IPS-18a (cell line): ENCODE measurements around the gene PRSS22.

Source experiments
- H3K27ac ChIP-seq: one replicate; pipeline ENCODE4 v1.5.1; 2013; ENCODE audit warnings: low read length
- H3K27me3 ChIP-seq: one replicate; pipeline ENCODE4 v1.6.1; 2013; ENCODE audit warnings: mild to moderate bottlenecking, low read length; ENCODE audit not compliant: control insufficient read depth, insufficient read depth
- H3K36me3 ChIP-seq: one replicate; pipeline ENCODE4 v1.6.1; 2013; ENCODE audit warnings: low read depth, low read length; ENCODE audit not compliant: control insufficient read depth
- H3K4me1 ChIP-seq: one replicate; pipeline ENCODE4 v1.6.1; 2013; ENCODE audit warnings: low read depth, low read length; ENCODE audit not compliant: control insufficient read depth
- H3K4me3 ChIP-seq: one replicate; pipeline ENCODE4 v1.5.1; 2013; ENCODE audit warnings: low read length
- H3K9ac ChIP-seq: one replicate; pipeline ENCODE4 v1.6.1; 2013; ENCODE audit warnings: mild to moderate bottlenecking, low read length, moderate library complexity
- H3K9me3 ChIP-seq: one replicate; pipeline ENCODE4 v1.6.1; 2013; ENCODE audit warnings: low read depth, low read length; ENCODE audit not compliant: control insufficient read depth

PRSS22 gene

DNA sequence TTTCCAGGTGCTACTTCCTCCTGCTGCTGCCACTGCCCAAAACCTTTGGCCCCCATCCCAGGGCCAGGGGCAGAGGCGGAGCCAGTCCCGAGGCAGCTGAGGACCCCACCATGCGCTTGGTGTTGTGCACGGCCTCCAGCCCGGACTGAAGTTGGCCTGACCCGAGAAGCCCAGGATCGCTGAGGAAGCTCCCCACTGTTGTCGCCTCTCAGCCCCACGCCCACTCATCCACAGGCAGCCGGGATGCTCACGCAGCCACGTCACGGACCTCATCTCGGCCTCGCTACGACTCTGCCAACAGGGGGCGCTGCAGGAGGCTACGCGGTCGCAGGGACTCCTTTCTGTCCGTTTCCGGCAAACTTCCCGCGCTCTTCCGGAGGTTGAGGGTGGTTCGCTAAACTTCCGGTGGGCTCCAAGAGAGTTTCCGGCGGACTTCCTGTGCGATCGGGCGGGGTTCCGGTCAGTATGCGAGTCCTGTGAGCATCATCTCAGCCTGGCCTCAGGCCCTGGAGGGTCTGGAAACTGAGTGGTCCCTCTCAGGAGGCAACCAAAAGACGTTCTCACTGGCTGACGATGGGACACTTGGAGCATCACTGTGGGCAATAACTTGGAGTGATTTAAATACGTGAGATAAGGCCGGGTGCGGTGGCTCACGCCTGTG is 15.5 kb downstream of the PRSS22 start:
- Histone ChIP-seq H3K4me1 (no peaks in the 10 kb centered on the region), H3K9me3 (no peaks in the 10 kb centered on the region), H3K9ac (no peak overlapping the region), H3K36me3 (no peaks in the 10 kb centered on the region), H3K4me3 (no peak overlapping the region), H3K27ac (no peak overlapping the region), H3K27me3 (peaks cover 14% of the 10 kb centered on the region)

DNA sequence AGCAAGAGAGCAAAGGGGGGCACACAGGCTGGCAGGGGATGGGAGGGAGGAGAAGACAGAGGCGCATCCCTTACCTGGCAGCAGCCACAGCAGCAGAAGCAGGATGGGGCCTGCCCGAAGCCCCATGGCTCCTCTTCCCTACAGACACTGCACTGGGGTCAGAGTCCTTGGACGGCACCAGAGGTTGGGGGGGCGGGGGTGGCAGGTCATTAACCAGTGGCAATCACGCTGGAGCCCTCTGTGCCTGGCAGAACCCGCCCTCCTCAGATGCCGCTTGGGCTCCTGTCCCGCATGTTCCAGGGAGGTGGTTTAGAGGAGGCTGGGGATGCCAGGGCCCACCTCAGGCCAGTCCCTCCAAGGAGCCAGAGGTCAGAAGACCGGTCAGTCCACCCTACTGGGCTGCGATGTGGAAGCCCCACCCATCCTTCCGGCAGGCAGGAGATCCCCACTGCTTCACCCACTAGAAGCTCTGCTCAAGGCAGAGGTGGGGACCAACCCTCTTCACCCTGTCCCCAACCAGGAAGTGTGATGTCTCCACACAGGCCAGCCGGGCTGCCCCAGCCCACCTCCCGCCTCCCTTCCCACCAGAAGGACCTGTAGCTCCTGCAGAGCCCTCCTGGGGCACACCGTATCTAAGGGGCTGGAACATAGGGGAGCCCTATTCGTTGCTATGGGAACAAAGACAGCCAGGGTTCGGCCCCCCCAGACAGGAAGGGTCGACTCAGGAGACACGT is 16.2 kb downstream of the PRSS22 start:
- Histone ChIP-seq H3K27ac (no peak overlapping the region), H3K36me3 (no peaks in the 10 kb centered on the region), H3K4me1 (no peaks in the 10 kb centered on the region), H3K9me3 (no peaks in the 10 kb centered on the region), H3K9ac (no peak overlapping the region), H3K27me3 (peaks cover 13% of the 10 kb centered on the region), H3K4me3 (no peak overlapping the region)

DNA sequence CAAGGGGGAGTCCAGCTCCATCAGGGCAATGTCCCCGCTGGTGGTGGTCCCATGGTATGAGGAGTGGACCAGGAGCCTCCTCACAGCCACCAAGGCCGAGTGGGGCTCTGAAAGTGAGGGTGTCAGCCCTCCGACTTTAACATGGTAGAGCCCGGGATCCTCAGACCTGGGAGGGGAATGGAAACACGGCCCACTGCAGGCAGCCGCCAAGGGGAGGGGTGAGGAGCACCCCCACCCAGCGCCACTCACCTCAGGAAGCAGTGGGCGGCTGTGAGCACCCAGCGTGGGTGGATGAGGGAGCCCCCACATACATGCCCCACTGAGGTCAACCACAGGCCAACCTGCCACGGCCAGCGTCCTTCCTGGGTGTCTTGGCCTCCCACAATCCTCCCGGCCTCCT is 17.1 kb downstream of the PRSS22 start:
- Histone ChIP-seq H3K27ac (no peak overlapping the region), H3K4me3 (no peak overlapping the region), H3K9ac (no peak overlapping the region), H3K9me3 (no peaks in the 10 kb centered on the region), H3K4me1 (peaks cover under 1% of the 10 kb centered on the region), H3K27me3 (peaks cover 8% of the 10 kb centered on the region), H3K36me3 (no peaks in the 10 kb centered on the region)

DNA sequence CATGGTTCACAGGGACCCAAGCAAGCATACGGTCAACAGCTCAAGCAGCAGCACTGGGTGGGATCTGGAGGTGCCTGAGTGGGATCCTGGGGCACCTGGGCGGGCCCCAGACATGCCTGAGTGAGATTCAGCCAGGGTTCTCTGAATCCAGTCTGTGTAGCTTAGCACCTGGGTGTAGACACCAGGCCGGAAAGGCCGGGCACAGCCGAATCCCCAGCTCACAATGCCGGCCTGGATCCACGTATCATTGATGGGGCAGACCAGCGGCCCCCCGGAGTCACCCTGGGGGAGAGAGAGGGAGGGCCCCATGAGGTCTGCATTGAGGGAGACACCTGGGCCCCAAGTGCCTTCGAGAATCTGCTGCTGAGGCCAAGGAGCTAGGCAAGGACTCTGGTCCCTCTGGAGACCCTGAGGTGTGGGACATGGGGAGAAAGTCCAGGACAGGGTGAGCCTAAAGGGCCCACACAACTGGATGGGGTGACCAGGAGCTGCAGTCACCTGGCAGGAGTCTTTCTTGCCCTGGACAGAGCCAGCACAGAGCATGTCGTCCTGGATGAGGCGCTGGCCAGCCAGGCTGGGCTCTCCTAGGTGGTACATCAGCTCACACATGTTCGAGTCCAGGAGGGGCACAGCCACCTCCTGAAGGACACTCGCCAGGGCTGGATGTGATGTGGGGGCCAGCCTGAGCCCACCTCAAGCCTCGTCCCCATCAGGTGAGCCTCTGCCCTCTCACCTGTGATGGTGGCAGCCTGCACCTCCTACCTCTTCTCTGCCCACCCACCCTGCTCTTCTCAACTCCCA is 18.1 kb downstream of the PRSS22 start:
- Histone ChIP-seq H3K9ac (no peak overlapping the region), H3K27me3 (peaks cover 8% of the 10 kb centered on the region), H3K36me3 (no peaks in the 10 kb centered on the region), H3K27ac (no peak overlapping the region), H3K9me3 (no peaks in the 10 kb centered on the region), H3K4me3 (no peak overlapping the region), H3K4me1 (peaks cover 5% of the 10 kb centered on the region)

DNA sequence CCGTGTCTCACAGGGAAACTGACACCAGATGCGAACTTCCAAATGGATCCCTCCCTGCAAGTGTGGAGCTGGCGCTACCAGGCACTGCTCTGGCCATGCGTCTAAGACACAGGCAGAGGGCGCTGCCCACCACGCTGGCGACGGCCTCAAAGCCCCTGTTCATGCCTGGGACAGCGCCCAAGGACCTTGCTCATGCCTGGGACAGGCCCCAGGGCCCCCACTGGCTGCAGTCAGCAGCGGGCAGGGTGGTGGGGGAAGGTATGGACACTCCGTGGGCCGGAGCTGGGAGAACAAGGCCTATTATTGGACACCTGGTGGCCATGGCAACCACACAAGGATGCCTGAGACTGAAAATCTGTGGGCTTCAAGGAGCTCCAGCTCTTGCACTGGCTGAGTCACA is 19.0 kb downstream of the PRSS22 start:
- no peak overlapping the region for H3K9ac ChIP-seq
- no peak overlapping the region for H3K4me3 ChIP-seq
- peaks cover 5% of the 10 kb centered on the region for H3K4me1 ChIP-seq
- no peaks in the 10 kb centered on the region for H3K9me3 ChIP-seq
- peaks cover 5% of the 10 kb centered on the region for H3K27me3 ChIP-seq
- no peak overlapping the region for H3K27ac ChIP-seq
- no peaks in the 10 kb centered on the region for H3K36me3 ChIP-seq

DNA sequence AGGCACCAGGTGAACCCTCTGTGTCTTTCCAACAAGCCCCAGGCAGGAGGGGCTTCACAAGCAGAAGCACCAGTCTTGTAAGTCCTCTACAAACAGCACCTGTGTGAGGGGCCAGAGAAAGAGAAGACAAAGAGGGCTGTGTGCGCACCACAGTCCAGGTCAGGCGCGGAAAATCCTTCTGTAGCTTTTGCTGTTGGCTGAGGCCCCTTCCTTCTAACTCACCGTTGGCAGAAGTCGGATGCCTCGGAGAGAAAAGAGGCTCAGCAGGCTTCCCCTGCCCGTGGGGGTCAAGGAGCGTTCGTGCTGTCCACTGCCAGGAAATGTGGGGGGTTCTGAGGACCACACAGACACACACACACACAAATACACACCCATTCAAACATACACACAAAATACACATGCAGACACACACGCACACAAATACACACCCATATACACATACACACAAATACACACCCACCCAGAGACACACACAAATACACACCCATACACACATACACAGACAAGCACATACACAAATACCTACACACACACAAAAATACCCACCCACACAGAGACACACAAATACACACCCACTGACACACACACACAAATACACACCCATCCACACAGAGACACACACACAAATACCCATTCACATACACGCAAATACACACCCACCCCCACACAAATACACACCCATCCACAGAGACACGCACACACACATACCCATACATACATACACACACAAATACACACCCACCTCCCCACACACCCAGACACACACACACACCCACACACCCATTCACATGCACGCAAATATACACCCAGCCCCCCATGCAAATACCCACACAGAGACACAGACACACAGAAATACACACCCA is 21.1 kb downstream of the PRSS22 start:
- Histone ChIP-seq H3K36me3 (no peaks in the 10 kb centered on the region), H3K9ac (no peak overlapping the region), H3K9me3 (no peaks in the 10 kb centered on the region), H3K4me3 (no peak overlapping the region), H3K27me3 (no peaks in the 10 kb centered on the region), H3K27ac (no peak overlapping the region), H3K4me1 (peaks cover 5% of the 10 kb centered on the region)

DNA sequence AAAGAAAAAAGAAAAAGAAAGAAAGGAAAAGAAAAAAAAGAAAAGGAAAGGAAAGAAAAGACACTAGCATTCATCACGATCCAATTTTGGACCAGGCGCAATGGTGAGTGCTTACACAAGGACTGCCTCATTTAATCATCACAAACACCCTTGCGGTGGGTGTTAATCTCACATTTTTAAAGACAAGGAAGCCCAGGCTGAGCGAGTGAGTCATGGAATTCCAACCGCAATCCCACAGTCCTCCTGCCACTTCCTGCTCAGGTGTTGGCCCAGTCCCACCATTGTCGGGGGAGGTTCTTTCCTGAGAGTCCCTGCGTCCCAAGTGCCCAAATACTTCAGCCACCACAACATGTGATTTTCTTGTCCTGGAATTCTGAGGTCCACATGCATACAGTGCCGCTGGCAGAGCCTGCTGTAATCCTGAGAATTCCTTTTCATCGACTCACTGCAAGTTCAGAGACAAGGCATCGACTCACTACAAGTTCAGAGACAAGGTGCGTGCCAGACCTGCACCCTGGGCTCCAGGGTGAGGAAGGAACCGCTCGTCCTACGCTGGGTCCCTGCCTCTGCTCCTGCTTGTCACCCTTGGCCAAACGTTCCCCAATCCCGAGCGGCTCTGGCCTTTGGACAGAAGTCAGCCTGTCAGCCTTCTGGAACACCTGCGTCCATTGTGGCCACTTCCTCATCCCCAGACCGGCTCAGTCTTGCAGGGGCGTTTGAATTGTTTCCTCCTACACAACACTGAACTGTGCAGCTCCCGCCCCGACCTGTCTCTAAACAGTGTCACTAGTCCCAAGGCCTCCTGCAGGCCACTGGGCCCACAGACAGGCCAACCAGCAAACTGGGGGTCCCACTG is 22.1 kb downstream of the PRSS22 start:
- Histone ChIP-seq H3K27me3 (no peaks in the 10 kb centered on the region), H3K27ac (no peak overlapping the region), H3K36me3 (no peaks in the 10 kb centered on the region), H3K9me3 (no peaks in the 10 kb centered on the region), H3K9ac (no peak overlapping the region), H3K4me3 (no peak overlapping the region), H3K4me1 (peaks cover 5% of the 10 kb centered on the region)

DNA sequence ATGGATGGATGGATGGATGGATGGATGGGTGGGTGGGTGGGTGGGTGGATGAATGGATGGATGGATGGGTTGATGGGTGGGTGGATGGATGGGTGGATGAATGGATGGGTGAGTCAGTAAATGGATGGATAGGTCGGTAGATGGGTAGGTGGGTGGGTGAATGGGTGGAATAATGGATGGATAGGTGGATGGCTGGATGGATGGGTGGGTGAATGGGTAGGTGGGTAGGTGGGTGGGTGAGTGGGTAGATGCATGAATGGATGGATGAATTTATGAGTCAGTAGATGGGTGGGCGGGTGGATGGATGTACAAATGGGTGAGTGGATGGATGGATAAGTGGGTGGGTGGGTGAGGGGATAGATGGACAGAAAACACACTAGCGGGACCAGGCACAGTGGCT is 23.0 kb downstream of the PRSS22 start:
- H3K4me1 ChIP-seq = peaks cover 5% of the 10 kb centered on the region
- H3K9ac ChIP-seq = no peak overlapping the region
- H3K27me3 ChIP-seq = no peaks in the 10 kb centered on the region
- H3K27ac ChIP-seq = no peak overlapping the region
- no peaks in the 10 kb centered on the region for H3K9me3 ChIP-seq
- H3K4me3 ChIP-seq = no peak overlapping the region
- no peaks in the 10 kb centered on the region for H3K36me3 ChIP-seq

DNA sequence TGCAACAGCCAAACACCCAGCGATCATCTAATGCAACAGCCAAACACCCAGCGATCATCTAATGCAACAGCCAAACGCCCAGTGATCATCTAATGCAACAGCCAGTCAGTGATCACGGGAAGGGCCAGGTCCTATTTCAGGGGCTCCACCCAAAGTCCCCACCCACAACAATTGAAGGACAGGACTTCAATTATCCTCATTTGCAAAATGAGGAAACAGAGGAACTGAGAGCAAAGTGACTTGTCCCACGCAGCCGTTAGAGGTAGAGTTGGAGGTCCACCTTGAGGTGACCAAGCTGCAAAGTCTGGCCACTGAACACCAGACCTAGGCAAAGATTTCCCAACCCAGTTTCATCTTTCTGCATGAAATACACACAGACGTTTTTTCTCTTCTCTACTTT is 24.2 kb downstream of the PRSS22 start:
- no peak overlapping the region for H3K4me3 ChIP-seq
- H3K4me1 ChIP-seq = peaks cover 5% of the 10 kb centered on the region
- H3K27me3 ChIP-seq = no peaks in the 10 kb centered on the region
- no peak overlapping the region for H3K27ac ChIP-seq
- H3K36me3 ChIP-seq = no peaks in the 10 kb centered on the region
- H3K9ac ChIP-seq = no peak overlapping the region
- no peaks in the 10 kb centered on the region for H3K9me3 ChIP-seq

DNA sequence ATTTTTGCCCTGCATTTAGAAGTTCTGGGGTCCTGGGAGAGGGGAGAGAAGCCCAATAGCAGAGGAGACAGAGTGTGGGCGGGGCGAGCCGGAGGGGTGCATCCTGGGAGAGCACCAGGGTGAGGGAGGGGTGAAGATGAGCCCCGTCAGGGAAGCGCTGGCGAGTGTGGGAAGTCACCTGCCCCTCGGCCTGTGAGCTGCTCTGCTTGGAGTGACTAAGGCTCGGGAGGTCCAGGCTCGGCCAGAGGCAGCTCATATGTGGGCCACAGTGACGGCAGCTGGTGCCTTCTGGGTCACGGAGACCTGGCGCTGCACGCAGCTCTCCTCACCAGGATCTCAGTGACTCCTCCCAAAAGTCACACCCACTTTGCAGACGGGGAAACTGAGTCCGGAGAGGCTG is 26.8 kb downstream of the PRSS22 start:
- Histone ChIP-seq H3K9me3 (no peaks in the 10 kb centered on the region), H3K9ac (no peak overlapping the region), H3K4me3 (no peak overlapping the region)

More for the DNA sequence above, 26.8 kb downstream of the PRSS22 start:
- H3K27me3 ChIP-seq = no peaks in the 10 kb centered on the region
- H3K27ac ChIP-seq = no peak overlapping the region
- H3K36me3 ChIP-seq = no peaks in the 10 kb centered on the region
- H3K4me1 ChIP-seq = peaks cover 5% of the 10 kb centered on the region
